GM23338 (cell line): ENCODE results near the gene IWS1. TPM values are rescaled to one million over a fixed set of nuclear protein-coding genes. Genes with fewer than 3 reads are reported as not detected.

Experiments used
- ATAC-seq: fragments of 200-7000 bp; cut with Tn5 transposase; 3 replicates; pipeline ENCODE4 v1.9.1; 2020
- DNase-seq: peaks from one replicate; pipeline ENCODE4 v3.0.0-alpha.2; 2015; ENCODE audit warnings: low spot score
- H2AFZ ChIP-seq: fragments of 200-600 bp; sonication (generic); 2 replicates; pipeline ENCODE4 v1.8.0; 2016; ENCODE audit warnings: antibody characterized with exemption, mild to moderate bottlenecking, moderate library complexity
- H3F3A ChIP-seq: fragments of 200-600 bp; sonication (generic); replicated peaks from 2 replicates; pipeline ENCODE4 v1.8.0; 2017; ENCODE audit warnings: antibody characterized with exemption, mixed run types, low read depth
- H3K27ac ChIP-seq: fragments of 200-600 bp; sonication (generic); 2 replicates; pipeline ENCODE4 v1.6.1; 2016; ENCODE audit warnings: low read depth
- H3K27me3 ChIP-seq: fragments of 200-600 bp; sonication (generic); 2 replicates; pipeline ENCODE4 v1.8.0; 2016; ENCODE audit warnings: mild to moderate bottlenecking, mixed run types, moderate library complexity; ENCODE audit not compliant: insufficient read depth
- H3K36me3 ChIP-seq: fragments of 200-600 bp; sonication (generic); 2 replicates; pipeline ENCODE4 v1.8.0; 2016; ENCODE audit warnings: mild to moderate bottlenecking; ENCODE audit not compliant: insufficient read depth
- H3K4me1 ChIP-seq: fragments of 200-600 bp; sonication (generic); 2 replicates; pipeline ENCODE4 v1.8.0; 2016; ENCODE audit warnings: mild to moderate bottlenecking, moderate library complexity; ENCODE audit not compliant: insufficient read depth
- H3K4me2 ChIP-seq: fragments of 200-600 bp; sonication (generic); 2 replicates; pipeline ENCODE4 v1.7.1; 2017; ENCODE audit warnings: mixed run types
- H3K4me3 ChIP-seq: fragments of 200-600 bp; sonication (generic); 2 replicates; pipeline ENCODE4 v1.6.1; 2016; ENCODE audit warnings: mixed run types
- H3K79me2 ChIP-seq: fragments of 200-600 bp; sonication (generic); replicated peaks from 2 replicates; pipeline ENCODE4 v1.8.0; 2017; ENCODE audit warnings: mild to moderate bottlenecking; ENCODE audit not compliant: insufficient read depth
- H3K9me2 ChIP-seq: fragments of 200-600 bp; sonication (generic); 2 replicates; pipeline ENCODE4 v1.8.0; 2017; ENCODE audit not compliant: insufficient read depth
- H4K20me1 ChIP-seq: fragments of 200-600 bp; sonication (generic); replicated peaks from 2 replicates; pipeline ENCODE4 v1.8.0; 2017; ENCODE audit warnings: mild to moderate bottlenecking; ENCODE audit not compliant: insufficient read depth
- H3K27ac Mint-ChIP-seq: 2 replicates; pipeline ENCODE4 v1.8.0; 2020; ENCODE audit warnings: inconsistent platforms, mild to moderate bottlenecking, moderate library complexity, mixed read lengths
- H3K27me3 Mint-ChIP-seq: 3 replicates; pipeline ENCODE4 v1.8.0; 2022; ENCODE audit warnings: low read depth, mild to moderate bottlenecking, moderate library complexity, mixed read lengths, inconsistent platforms; ENCODE audit not compliant: insufficient read depth, poor library complexity
- H3K36me3 Mint-ChIP-seq: 3 replicates; pipeline ENCODE4 v1.8.0; 2021; ENCODE audit warnings: low read depth, mild to moderate bottlenecking, inconsistent platforms, moderate library complexity, mixed read lengths
- H3K4me1 Mint-ChIP-seq: 3 replicates; pipeline ENCODE4 v1.8.0; 2020; ENCODE audit warnings: mild to moderate bottlenecking, inconsistent platforms, mixed read lengths
- H3K4me3 Mint-ChIP-seq: 3 replicates; pipeline ENCODE4 v1.8.0; 2021; ENCODE audit warnings: moderate library complexity, mild to moderate bottlenecking, inconsistent platforms, mixed read lengths
- H3K9me3 Mint-ChIP-seq: 3 replicates; pipeline ENCODE4 v1.8.0; 2020; ENCODE audit warnings: moderate library complexity, mild to moderate bottlenecking, inconsistent platforms, mixed read lengths
- CREB1 ChIP-seq: fragments of 250-450 bp; sonication (Bioruptor Pico); IDR thresholded peaks from 2 replicates; pipeline ENCODE4 v1.5.0; 2020; ENCODE audit warnings: low read depth, mild to moderate bottlenecking, moderate library complexity
- EZH2 ChIP-seq: fragments of 200-600 bp; sonication (generic); IDR thresholded peaks from one replicate; pipeline ENCODE4 v1.8.0; 2017; ENCODE audit warnings: antibody characterized with exemption, mild to moderate bottlenecking, low read depth; ENCODE audit not compliant: unreplicated experiment
- EZH2phosphoT487 ChIP-seq: fragments of 200-600 bp; sonication (generic); IDR thresholded peaks from one replicate; pipeline ENCODE4 v1.8.1; 2018; ENCODE audit warnings: antibody characterized with exemption; ENCODE audit not compliant: unreplicated experiment
- JUNB ChIP-seq: IDR thresholded peaks from one replicate; pipeline ENCODE4 v1.6.1; 2016; ENCODE audit warnings: antibody characterized with exemption; ENCODE audit not compliant: unreplicated experiment
- NANOG ChIP-seq: IDR thresholded peaks from 2 replicates; pipeline ENCODE4 v1.6.1; 2016; ENCODE audit warnings: antibody characterized with exemption, borderline replicate concordance
- STAT1 ChIP-seq: IDR thresholded peaks from one replicate; pipeline ENCODE4 v1.6.1; 2016; ENCODE audit warnings: antibody characterized with exemption; ENCODE audit not compliant: unreplicated experiment
- ZNF114 ChIP-seq: fragments of 250-450 bp; sonication (Bioruptor Pico); IDR thresholded peaks from 2 replicates; pipeline ENCODE4 v1.5.0; 2020; ENCODE audit warnings: mild to moderate bottlenecking, moderate library complexity
- ZNF331 ChIP-seq: fragments of 250-450 bp; sonication (Bioruptor Pico); IDR thresholded peaks from 2 replicates; pipeline ENCODE4 v1.5.0; 2020; ENCODE audit warnings: low read depth, mild to moderate bottlenecking, moderate library complexity
- polyA plus RNA-seq: library from polyadenylated mRNA; unstranded; fragments of >200 nt; fragmentation: Nextera tagmentation; extraction: Ambion mirVana; gene quantifications from 2 replicates; pipeline ENCODE4 v1.2.1, GENCODE V29; 2016
- total RNA-seq: library from RNA; depleted of rRNA; stranded (reverse); fragments of >200 nt; shearing (Covaris generic); gene quantifications from 2 replicates; pipeline ENCODE4 v1.2.3, GENCODE V29; 2014
- TF ChIP-seq, protein P1 (sequence below): IDR thresholded peaks from 2 replicates; pipeline ENCODE4 v1.6.1; 2016; ENCODE audit warnings: antibody characterized with exemption
- TF ChIP-seq, protein P2 (sequence below), 2 experiments: fragments of 200-600 bp in 1 of 2; sonication (generic) in 1 of 2; conservative IDR thresholded peaks; 2 replicates each; pipeline versions ENCODE4 v1.5.1 to v1.6.1; 2016 to 2017; ENCODE audit warnings: antibody characterized with exemption in 2 of 2, low read depth in 2 of 2, mild to moderate bottlenecking in 2 of 2, moderate library complexity in 1 of 2
- TF ChIP-seq, protein P3 (sequence below): IDR thresholded peaks from one replicate; pipeline ENCODE4 v1.6.1; 2018; ENCODE audit warnings: antibody characterized with exemption; ENCODE audit not compliant: unreplicated experiment

IWS1 gene
- total and polyA plus RNA-seq, 2 experiments from 2014 or later = 82.8 to 97.2 TPM

DNA sequence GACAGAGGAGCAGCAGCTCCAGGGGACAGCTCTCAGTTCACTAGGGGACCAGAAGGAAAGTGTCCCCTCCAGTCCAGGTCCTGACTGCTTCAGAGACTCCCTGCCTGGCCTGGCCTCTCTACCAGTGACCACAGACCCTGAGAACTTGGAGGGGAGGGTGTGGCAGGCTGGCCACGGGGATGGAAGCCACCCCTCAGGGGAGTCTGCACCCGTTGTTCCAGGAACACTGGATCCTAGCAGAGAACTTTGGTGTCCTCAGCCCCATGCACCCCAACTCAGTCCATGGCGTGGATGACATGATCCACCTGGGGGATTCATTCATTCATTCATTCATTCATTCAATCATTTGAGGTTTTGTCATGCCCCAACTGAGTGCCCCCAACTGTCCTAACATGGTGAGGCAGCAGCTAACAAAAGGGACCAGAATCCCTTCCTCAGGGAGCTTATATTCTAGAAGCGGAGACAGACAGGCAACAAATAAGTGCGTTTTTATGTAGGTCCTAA lies 41.1 kb upstream of the IWS1 start (continued):
- TF ChIP-seq ZNF331 (CRISPR knock-in tag) = no peak
- no peak for TF ChIP-seq STAT1
- TF ChIP-seq EZH2phosphoT487 = no peak
- TF ChIP-seq JUNB = no peak

DNA sequence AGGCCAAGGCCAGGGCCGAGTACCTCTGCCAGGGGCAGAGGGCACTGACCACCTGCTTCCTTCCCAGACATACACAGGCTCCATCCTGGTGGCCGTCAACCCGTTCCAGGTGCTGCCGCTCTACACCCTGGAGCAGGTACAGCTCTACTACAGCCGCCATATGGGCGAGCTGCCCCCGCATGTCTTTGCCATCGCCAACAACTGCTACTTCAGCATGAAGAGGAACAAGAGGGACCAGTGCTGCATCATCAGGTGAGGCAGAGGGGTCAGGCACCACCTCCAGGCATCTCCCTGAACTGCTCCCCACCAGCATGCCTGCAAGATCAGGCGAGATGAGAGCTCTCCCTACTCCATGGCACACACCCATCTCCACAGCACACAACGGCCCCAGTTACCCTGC lies 40.3 kb upstream of the IWS1 start:
- Mint-ChIP-seq H3K27ac (no peak overlapping the region), H3K36me3 (no peaks in the 10 kb centered on the region), H3K27me3 (peaks cover 8% of the 10 kb centered on the region), H3K4me1 (peaks cover 10% of the 10 kb centered on the region), H3K9me3 (no peaks in the 10 kb centered on the region; the same call in 2 of the 3 replicates), H3K4me3 (no peak overlapping the region)
- DNase-seq = no peak
- TF ChIP-seq, protein P1, sequence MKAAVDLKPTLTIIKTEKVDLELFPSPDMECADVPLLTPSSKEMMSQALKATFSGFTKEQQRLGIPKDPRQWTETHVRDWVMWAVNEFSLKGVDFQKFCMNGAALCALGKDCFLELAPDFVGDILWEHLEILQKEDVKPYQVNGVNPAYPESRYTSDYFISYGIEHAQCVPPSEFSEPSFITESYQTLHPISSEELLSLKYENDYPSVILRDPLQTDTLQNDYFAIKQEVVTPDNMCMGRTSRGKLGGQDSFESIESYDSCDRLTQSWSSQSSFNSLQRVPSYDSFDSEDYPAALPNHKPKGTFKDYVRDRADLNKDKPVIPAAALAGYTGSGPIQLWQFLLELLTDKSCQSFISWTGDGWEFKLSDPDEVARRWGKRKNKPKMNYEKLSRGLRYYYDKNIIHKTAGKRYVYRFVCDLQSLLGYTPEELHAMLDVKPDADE = no peak
- TF ChIP-seq STAT1 = no peak
- no peak for TF ChIP-seq NANOG
- TF ChIP-seq ZNF114 = no peak
- no peak for TF ChIP-seq ZNF331 (CRISPR knock-in tag)
- TF ChIP-seq, protein P2, sequence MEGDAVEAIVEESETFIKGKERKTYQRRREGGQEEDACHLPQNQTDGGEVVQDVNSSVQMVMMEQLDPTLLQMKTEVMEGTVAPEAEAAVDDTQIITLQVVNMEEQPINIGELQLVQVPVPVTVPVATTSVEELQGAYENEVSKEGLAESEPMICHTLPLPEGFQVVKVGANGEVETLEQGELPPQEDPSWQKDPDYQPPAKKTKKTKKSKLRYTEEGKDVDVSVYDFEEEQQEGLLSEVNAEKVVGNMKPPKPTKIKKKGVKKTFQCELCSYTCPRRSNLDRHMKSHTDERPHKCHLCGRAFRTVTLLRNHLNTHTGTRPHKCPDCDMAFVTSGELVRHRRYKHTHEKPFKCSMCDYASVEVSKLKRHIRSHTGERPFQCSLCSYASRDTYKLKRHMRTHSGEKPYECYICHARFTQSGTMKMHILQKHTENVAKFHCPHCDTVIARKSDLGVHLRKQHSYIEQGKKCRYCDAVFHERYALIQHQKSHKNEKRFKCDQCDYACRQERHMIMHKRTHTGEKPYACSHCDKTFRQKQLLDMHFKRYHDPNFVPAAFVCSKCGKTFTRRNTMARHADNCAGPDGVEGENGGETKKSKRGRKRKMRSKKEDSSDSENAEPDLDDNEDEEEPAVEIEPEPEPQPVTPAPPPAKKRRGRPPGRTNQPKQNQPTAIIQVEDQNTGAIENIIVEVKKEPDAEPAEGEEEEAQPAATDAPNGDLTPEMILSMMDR (conservative IDR thresholded peaks at IDR 0.05; ENCODE audit: low read depth in 2 of 2) = 0 out of 4 replicates have a peak, but pooled peaks of 1 of the 2 experiments have one; percentile 15
- TF ChIP-seq CREB1 = no peak
- TF ChIP-seq EZH2 = no peak
- H3K4me2 ChIP-seq = no peak overlapping the region
- H3K27ac ChIP-seq = no peak overlapping the region
- H2AFZ ChIP-seq = no peak overlapping the region
- H3F3A ChIP-seq = no peaks in the 10 kb centered on the region
- no peak overlapping the region for H3K4me3 ChIP-seq
- H3K36me3 ChIP-seq = no peaks in the 10 kb centered on the region
- ATAC-seq = peak; percentile 75
- no peaks in the 10 kb centered on the region for H4K20me1 ChIP-seq
- H3K27me3 ChIP-seq = no peaks in the 10 kb centered on the region
- H3K79me2 ChIP-seq = no peaks in the 10 kb centered on the region
- H3K9me2 ChIP-seq = no peaks in the 10 kb centered on the region
- no peaks in the 10 kb centered on the region; the same call in 1 of the 2 replicates for H3K4me1 ChIP-seq

DNA sequence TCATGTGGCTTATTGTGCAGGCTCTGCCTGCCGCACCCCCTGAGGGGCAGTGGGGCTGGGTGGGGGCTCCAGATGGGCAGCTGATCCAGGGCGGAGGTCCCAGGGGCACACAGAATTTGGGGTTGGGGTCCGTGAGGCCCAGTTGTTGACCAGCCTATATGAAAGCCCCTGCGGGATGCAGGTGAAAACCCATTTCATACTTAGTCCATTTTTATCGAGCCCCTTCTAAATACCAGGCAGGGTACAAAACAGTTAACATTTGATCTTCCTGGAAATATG lies 39.8 kb upstream of the IWS1 start:
- no peaks in the 10 kb centered on the region for H3K9me2 ChIP-seq
- H3K36me3 ChIP-seq = no peaks in the 10 kb centered on the region
- H3K27me3 Mint-ChIP-seq = peaks cover 8% of the 10 kb centered on the region
- H3K4me1 ChIP-seq = no peaks in the 10 kb centered on the region; the same call in 1 of the 2 replicates
- ATAC-seq (no peak), DNase-seq (no peak)
- no peaks in the 10 kb centered on the region for H3K27me3 ChIP-seq
- no peaks in the 10 kb centered on the region for H3F3A ChIP-seq
- no peak overlapping the region for H3K27ac Mint-ChIP-seq
- H3K4me1 Mint-ChIP-seq = peaks cover 10% of the 10 kb centered on the region
- H3K9me3 Mint-ChIP-seq = no peaks in the 10 kb centered on the region; the same call in 2 of the 3 replicates
- no peak overlapping the region for H2AFZ ChIP-seq
- no peaks in the 10 kb centered on the region for H3K36me3 Mint-ChIP-seq
- H4K20me1 ChIP-seq = no peaks in the 10 kb centered on the region
- no peak overlapping the region for H3K4me2 ChIP-seq
- no peak overlapping the region for H3K4me3 ChIP-seq
- H3K79me2 ChIP-seq = no peaks in the 10 kb centered on the region
- H3K27ac ChIP-seq = no peak overlapping the region
- H3K4me3 Mint-ChIP-seq = no peak overlapping the region
- no peak for TF ChIP-seq ZNF114
- TF ChIP-seq, protein P3, sequence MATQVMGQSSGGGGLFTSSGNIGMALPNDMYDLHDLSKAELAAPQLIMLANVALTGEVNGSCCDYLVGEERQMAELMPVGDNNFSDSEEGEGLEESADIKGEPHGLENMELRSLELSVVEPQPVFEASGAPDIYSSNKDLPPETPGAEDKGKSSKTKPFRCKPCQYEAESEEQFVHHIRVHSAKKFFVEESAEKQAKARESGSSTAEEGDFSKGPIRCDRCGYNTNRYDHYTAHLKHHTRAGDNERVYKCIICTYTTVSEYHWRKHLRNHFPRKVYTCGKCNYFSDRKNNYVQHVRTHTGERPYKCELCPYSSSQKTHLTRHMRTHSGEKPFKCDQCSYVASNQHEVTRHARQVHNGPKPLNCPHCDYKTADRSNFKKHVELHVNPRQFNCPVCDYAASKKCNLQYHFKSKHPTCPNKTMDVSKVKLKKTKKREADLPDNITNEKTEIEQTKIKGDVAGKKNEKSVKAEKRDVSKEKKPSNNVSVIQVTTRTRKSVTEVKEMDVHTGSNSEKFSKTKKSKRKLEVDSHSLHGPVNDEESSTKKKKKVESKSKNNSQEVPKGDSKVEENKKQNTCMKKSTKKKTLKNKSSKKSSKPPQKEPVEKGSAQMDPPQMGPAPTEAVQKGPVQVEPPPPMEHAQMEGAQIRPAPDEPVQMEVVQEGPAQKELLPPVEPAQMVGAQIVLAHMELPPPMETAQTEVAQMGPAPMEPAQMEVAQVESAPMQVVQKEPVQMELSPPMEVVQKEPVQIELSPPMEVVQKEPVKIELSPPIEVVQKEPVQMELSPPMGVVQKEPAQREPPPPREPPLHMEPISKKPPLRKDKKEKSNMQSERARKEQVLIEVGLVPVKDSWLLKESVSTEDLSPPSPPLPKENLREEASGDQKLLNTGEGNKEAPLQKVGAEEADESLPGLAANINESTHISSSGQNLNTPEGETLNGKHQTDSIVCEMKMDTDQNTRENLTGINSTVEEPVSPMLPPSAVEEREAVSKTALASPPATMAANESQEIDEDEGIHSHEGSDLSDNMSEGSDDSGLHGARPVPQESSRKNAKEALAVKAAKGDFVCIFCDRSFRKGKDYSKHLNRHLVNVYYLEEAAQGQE = no peak
- no peak for TF ChIP-seq STAT1
- TF ChIP-seq EZH2 = no peak
- TF ChIP-seq, protein P1 = no peak
- TF ChIP-seq NANOG = no peak
